Liver (tissue), 9 donors: ENCODE data around the gene ATP2B2. TPM values are rescaled to one million over a fixed set of nuclear protein-coding genes. Genes with fewer than 3 reads are reported as not detected.

Experiments
- DNase-seq: peaks from one replicate; pipeline ENCODE4 v3.0.0-alpha.2; 2017; ENCODE audit warnings: low spot score
- H3K27ac ChIP-seq, 2 donors: one replicate each; pipeline ENCODE4 v1.7.0; 2013; ENCODE audit warnings: inconsistent platforms in 2 of 2, low read length in 2 of 2, control low read depth in 1 of 2, low read depth in 1 of 2, mild to moderate bottlenecking in 1 of 2
- H3K27me3 ChIP-seq, 4 donors: one replicate each; pipeline versions ENCODE4 v1.6.1 to v1.7.0; 2013; ENCODE audit warnings: low read length in 3 of 4, inconsistent platforms in 1 of 4, mild to moderate bottlenecking in 1 of 4, moderate library complexity in 1 of 4; ENCODE audit not compliant: control insufficient read depth in 4 of 4, insufficient read depth in 4 of 4
- H3K36me3 ChIP-seq, 4 donors: one replicate each; pipeline versions ENCODE4 v1.6.1 to v1.7.0; 2013; ENCODE audit warnings: low read length in 3 of 4, mild to moderate bottlenecking in 3 of 4, low read depth in 1 of 4, moderate library complexity in 1 of 4; ENCODE audit not compliant: control insufficient read depth in 4 of 4, insufficient read depth in 3 of 4
- H3K4me1 ChIP-seq, 4 donors: one replicate each; pipeline versions ENCODE4 v1.6.1 to v1.7.0; 2013; ENCODE audit warnings: low read length in 3 of 4, mild to moderate bottlenecking in 3 of 4, moderate library complexity in 1 of 4; ENCODE audit not compliant: control insufficient read depth in 4 of 4, insufficient read depth in 4 of 4
- H3K4me3 ChIP-seq, 3 donors: one replicate each; pipeline versions ENCODE4 v1.6.1 to v1.7.0; 2013; ENCODE audit warnings: low read length in 3 of 3, control low read depth in 1 of 3, low read depth in 1 of 3, mild to moderate bottlenecking in 1 of 3
- H3K9ac ChIP-seq, 2 donors: one replicate each; pipeline ENCODE4 v1.7.0; 2013; ENCODE audit warnings: low read length in 2 of 2, mild to moderate bottlenecking in 2 of 2, moderate library complexity in 2 of 2, control low read depth in 1 of 2, low read depth in 1 of 2
- H3K9me3 ChIP-seq, 4 donors: one replicate each; pipeline versions ENCODE4 v1.6.1 to v1.7.0; 2013; ENCODE audit warnings: low read length in 3 of 4; ENCODE audit not compliant: control insufficient read depth in 4 of 4
- CTCF ChIP-seq: fragments of 150-350 bp; IDR thresholded peaks from 2 replicates; pipeline ENCODE4 v1.5.1; 2017; ENCODE audit warnings: improper control_type of control experiment, low read depth, low read length; ENCODE audit not compliant: missing input control
- EGR1 ChIP-seq, 2 donors: IDR thresholded peaks; 2 replicates each; pipeline ENCODE4 v1.6.1; 2016 to 2018; ENCODE audit warnings: antibody characterized with exemption in 2 of 2, low read depth in 2 of 2
- FOXA1 ChIP-seq: IDR thresholded peaks from 2 replicates; pipeline ENCODE4 v1.6.1; 2016; ENCODE audit warnings: antibody characterized with exemption
- FOXA2 ChIP-seq: IDR thresholded peaks from 2 replicates; pipeline ENCODE4 v1.6.1; 2016; ENCODE audit warnings: antibody characterized with exemption
- GABPA ChIP-seq, 2 donors: IDR thresholded peaks in 1 of 2; conservative IDR thresholded peaks in 1 of 2; 2 replicates each; pipeline ENCODE4 v1.6.1; 2016; ENCODE audit warnings: antibody characterized with exemption in 2 of 2, mild to moderate bottlenecking in 1 of 2, moderate library complexity in 1 of 2
- HNF4A ChIP-seq, 2 donors: conservative IDR thresholded peaks; 2 replicates each; pipeline ENCODE4 v1.6.1; 2016; ENCODE audit warnings: antibody characterized with exemption in 2 of 2, mild to moderate bottlenecking in 2 of 2
- HNF4G ChIP-seq: IDR thresholded peaks from 2 replicates; pipeline ENCODE4 v1.6.1; 2016; ENCODE audit warnings: antibody characterized with exemption
- JUND ChIP-seq, 2 donors: IDR thresholded peaks; 2 replicates each; pipeline ENCODE4 v1.6.1; 2016; ENCODE audit warnings: antibody characterized with exemption in 2 of 2
- MAX ChIP-seq: IDR thresholded peaks from 2 replicates; pipeline ENCODE4 v1.6.1; 2016; ENCODE audit warnings: antibody characterized with exemption
- NR2F2 ChIP-seq: IDR thresholded peaks from 2 replicates; pipeline ENCODE4 v1.6.1; 2016; ENCODE audit warnings: antibody characterized with exemption
- RAD21 ChIP-seq, 2 donors: IDR thresholded peaks; 2 replicates each; pipeline ENCODE4 v1.6.1; 2016; ENCODE audit warnings: antibody characterized with exemption in 2 of 2, mild to moderate bottlenecking in 2 of 2
- REST ChIP-seq: IDR thresholded peaks from 2 replicates; pipeline ENCODE4 v1.6.1; 2016; ENCODE audit warnings: antibody characterized with exemption, mild to moderate bottlenecking
- RXRA ChIP-seq, 2 donors: IDR thresholded peaks; 2 replicates each; pipeline ENCODE4 v1.6.1; 2017 to 2018; ENCODE audit warnings: antibody characterized with exemption in 2 of 2, mild to moderate bottlenecking in 1 of 2
- SP1 ChIP-seq: IDR thresholded peaks from 2 replicates; pipeline ENCODE4 v1.6.1; 2018; ENCODE audit warnings: antibody characterized with exemption, mild to moderate bottlenecking
- TAF1 ChIP-seq: conservative IDR thresholded peaks from 2 replicates; pipeline ENCODE4 v1.6.1; 2016; ENCODE audit warnings: antibody characterized with exemption, mild to moderate bottlenecking
- YY1 ChIP-seq: IDR thresholded peaks from 2 replicates; pipeline ENCODE4 v1.6.1; 2016; ENCODE audit warnings: antibody characterized with exemption, mild to moderate bottlenecking
- ZBTB33 ChIP-seq: IDR thresholded peaks from 2 replicates; pipeline ENCODE4 v1.6.1; 2016; ENCODE audit warnings: antibody characterized with exemption
- WGBS: extraction: QIAGEN DNeasy Blood & Tissue Kit; methylation state at CpG from one replicate; pipeline ENCODE4 v1.1.7; 2013; 5-methylcytosine and 5-hydroxymethylcytosine counted together
- polyA plus RNA-seq, 2 donors: library from polyadenylated mRNA; stranded (reverse) in 1 of 2; unstranded in 1 of 2; fragments of 200-250 nt in 1 of 2; fragments of >200 nt in 1 of 2; fragmentation: Nextera tagmentation in 1 of 2; extraction: Ambion mirVana in 1 of 2; gene quantifications; one replicate each; pipeline versions ENCODE4 v1.2.1 to v1.2.3, GENCODE V29; 2013 to 2015
- total RNA-seq, 2 donors: library from RNA; depleted of rRNA; stranded (reverse); fragments of >200 nt; gene quantifications; one replicate each; pipeline ENCODE4 v1.2.3, GENCODE V29; 2014
- TF ChIP-seq, protein P1 (sequence below): IDR thresholded peaks from 2 replicates; pipeline ENCODE4 v1.6.1; 2016; ENCODE audit warnings: antibody characterized with exemption
- donor health status: healthy.
- donor health status: healthy.
- donor health status: healthy.
- donor health status: healthy.
- donor health status: healthy.

ATP2B2 gene
- total and polyA plus RNA-seq, 4 donors, result 10.4 to 27.8 (median 20.7) TPM

- no peaks in the 10 kb centered on the region for H3K9me3 ChIP-seq
- 88% methylated on average over 7 of the region's 7 CpGs for WGBS
- H3K27me3 ChIP-seq, result no peaks in the 10 kb centered on the region
- H3K4me1 ChIP-seq, result peaks cover 0 to 1% (median 0%) of the 10 kb centered on the region in 4 donors
- no peak overlapping the region for H3K27ac ChIP-seq
- DNase-seq, result peak; percentile 19
- H3K4me3 ChIP-seq, result no peak overlapping the region
- H3K36me3 ChIP-seq, result no peaks in the 10 kb centered on the region
- H3K9ac ChIP-seq, result no peak overlapping the region
- no peak for TF ChIP-seq REST
- no peak for TF ChIP-seq RXRA (IDR thresholded peaks at IDR 0.05)
- TF ChIP-seq MAX, result no peak
- TF ChIP-seq, protein P1, sequence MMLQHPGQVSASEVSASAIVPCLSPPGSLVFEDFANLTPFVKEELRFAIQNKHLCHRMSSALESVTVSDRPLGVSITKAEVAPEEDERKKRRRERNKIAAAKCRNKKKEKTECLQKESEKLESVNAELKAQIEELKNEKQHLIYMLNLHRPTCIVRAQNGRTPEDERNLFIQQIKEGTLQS, result no peak
- TF ChIP-seq HNF4A (conservative IDR thresholded peaks at IDR 0.05), result no peak
- no peak for TF ChIP-seq SP1
- no peak for TF ChIP-seq FOXA1
- no peak for TF ChIP-seq FOXA2
- TF ChIP-seq RAD21 (IDR thresholded peaks at IDR 0.05), result no peak
- TF ChIP-seq CTCF, result no peak
- no peak for TF ChIP-seq ZBTB33
- TF ChIP-seq GABPA (IDR thresholded peaks at IDR 0.05 in 1 of 2, conservative IDR thresholded peaks at IDR 0.05 in 1 of 2), result no peak
- TF ChIP-seq HNF4G, result no peak
- TF ChIP-seq TAF1, result no peak
- no peak for TF ChIP-seq YY1
- TF ChIP-seq NR2F2, result no peak
- no peak for TF ChIP-seq JUND (IDR thresholded peaks at IDR 0.05)
Measured at GRCh38 chr3:10524270-10524669, 18.9 kb upstream of the ATP2B2 start.

GRCh38 chr3:10523561-10523960, 18.2 kb upstream of the ATP2B2 start:
- H3K27ac ChIP-seq, result no peak overlapping the region
- H3K9ac ChIP-seq, result no peak overlapping the region
- no peaks in the 10 kb centered on the region for H3K36me3 ChIP-seq
- no peaks in the 10 kb centered on the region for H3K9me3 ChIP-seq
- DNase-seq, result peak; percentile 5
- H3K4me3 ChIP-seq, result no peak overlapping the region
- 71% methylated on average over 5 of the region's 5 CpGs for WGBS
- H3K27me3 ChIP-seq, result no peaks in the 10 kb centered on the region
- TF ChIP-seq ZBTB33 (no peak), NR2F2 (no peak), EGR1 (IDR thresholded peaks at IDR 0.05; ENCODE audit: low read depth in 2 of 2) (no peak), SP1 (no peak), FOXA1 (no peak), RXRA (IDR thresholded peaks at IDR 0.05) (no peak), JUND (IDR thresholded peaks at IDR 0.05) (no peak), HNF4G (no peak), MAX (no peak)
- H3K4me1 ChIP-seq, result peaks cover 0 to 1% (median 0%) of the 10 kb centered on the region in 4 donors
